Measurements from ENCODE around the gene COL4A2.
A peak's percentile ranks its signal among the peaks of the same experiment; 100 is the strongest.

Gene COL4A2

GRCh38 chr13:110407021-110407420, 99.9 kb downstream of the COL4A2 start:
- DNase-seq, result no peak

GRCh38 chr13:110407531-110407930, 100.4 kb downstream of the COL4A2 start:
- DNase-seq, result no peak

GRCh38 chr13:110408286-110408685, 101.2 kb downstream of the COL4A2 start:
- DNase-seq, result no peak

DNA sequence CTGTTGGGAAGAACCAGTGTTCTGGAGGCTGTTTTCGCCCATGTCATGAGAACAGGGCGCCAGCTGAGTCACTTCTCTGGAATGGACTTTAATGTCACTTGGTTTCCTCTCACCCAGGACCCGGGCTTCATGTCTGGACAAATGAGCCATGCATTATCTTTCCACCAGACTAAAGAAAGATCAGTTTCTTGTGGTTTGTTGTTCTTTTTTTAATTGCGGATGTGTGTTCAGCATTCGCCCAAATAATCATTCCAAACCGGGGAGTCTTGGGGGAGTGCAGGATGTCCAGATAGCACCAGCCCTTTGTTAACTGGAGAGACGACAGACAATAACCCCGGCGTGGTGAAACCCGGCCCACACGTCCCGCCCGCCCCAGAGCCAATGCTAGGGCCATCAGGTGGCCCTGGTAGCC, 102.5 kb downstream of the COL4A2 start:
- no peak for DNase-seq

DNA sequence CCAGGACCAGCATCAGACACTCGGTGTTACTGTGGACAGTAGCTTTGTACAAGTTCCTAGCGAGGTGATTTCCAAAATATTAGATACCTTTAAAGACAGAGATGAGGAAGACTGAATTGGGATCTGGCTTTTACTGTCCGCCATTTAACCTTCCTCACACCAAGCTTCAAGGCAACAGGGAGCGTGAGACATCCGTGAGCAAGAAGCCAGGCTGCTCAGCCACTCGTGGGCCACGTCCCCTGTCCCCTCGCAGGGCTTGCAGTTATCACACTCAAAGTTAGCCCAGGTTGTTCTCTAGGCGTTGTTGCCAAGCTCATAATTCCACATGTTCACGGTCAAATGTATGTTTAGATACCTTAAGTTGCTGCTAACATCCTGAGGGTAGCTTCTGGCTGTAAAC, 102.9 kb downstream of the COL4A2 start:
- DNase-seq, result no peak

GRCh38 chr13:110410936-110411687, 104.0 kb downstream of the COL4A2 start:
- peak in 1 of 3 experiments; percentile 31 for DNase-seq

- DNase-seq, result no peak
Observed at GRCh38 chr13:110411688-110412059, 104.6 kb downstream of the COL4A2 start.

DNA sequence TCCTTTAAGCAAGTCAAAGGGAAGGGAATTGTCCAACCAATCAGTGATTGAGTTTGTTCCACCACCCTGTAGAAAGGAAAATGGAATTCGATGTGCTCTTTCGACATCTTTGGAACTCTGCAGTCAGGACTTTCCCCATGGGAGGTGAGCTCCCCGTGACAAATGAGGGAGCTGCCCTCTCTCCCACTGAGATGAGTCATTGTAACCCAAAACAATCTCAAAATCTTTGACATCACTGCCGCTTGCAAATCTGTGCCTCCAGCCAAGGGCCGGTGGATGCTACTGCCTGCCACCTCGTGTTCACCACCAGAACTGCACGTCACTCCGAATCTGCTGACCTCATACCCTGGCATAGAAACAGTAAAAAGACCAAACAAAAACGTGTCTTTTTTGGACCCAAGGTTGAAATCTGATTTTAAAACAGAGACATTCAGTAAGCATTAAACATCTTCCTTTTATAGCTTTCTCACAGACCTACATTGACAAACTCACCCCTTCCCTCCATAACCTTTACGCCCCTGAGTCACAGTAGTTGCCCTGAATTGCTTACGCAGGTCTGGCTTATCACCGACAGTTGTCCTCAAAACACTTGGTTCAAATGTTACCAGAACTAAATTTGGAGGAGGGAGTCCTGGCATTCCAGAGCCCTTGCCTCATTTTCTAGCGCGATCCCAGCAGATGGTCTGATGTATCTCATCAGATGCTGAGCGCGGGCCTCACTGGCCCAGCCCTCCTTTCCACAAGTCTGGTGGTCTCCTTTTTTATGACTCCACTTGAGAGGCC, 105.2 kb downstream of the COL4A2 start:
- DNase-seq, result peak; percentile 56 to 80 (median 68)

GRCh38 chr13:110413016-110413675, 106.1 kb downstream of the COL4A2 start:
- DNase-seq, result no peak

DNA sequence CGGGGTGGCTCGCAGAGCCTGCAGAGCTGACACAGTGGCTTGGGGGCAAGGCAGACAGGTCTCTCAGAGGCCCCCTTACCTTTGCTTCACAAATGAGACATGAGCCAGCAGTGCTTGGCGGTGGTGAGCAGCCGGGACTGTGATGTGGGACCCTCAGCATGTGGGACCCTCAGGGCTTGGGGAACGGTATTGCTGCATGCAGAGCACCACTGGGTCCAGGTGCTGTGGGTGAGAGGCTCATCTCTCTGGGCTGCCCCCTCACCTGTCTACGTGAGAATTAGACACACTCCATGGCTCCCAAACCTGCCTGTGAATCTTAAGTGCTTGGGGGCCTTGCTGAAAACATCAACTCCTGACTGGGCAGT, 106.6 kb downstream of the COL4A2 start:
- DNase-seq, result no peak

GRCh38 chr13:110414283-110414682, 107.2 kb downstream of the COL4A2 start:
- no peak for DNase-seq

GRCh38 chr13:110414931-110415330, 107.8 kb downstream of the COL4A2 start:
- DNase-seq, result no peak

- peak in 1 of 3 experiments; percentile 41 for DNase-seq
Observed at GRCh38 chr13:110415669-110416068, 108.6 kb downstream of the COL4A2 start.

DNA sequence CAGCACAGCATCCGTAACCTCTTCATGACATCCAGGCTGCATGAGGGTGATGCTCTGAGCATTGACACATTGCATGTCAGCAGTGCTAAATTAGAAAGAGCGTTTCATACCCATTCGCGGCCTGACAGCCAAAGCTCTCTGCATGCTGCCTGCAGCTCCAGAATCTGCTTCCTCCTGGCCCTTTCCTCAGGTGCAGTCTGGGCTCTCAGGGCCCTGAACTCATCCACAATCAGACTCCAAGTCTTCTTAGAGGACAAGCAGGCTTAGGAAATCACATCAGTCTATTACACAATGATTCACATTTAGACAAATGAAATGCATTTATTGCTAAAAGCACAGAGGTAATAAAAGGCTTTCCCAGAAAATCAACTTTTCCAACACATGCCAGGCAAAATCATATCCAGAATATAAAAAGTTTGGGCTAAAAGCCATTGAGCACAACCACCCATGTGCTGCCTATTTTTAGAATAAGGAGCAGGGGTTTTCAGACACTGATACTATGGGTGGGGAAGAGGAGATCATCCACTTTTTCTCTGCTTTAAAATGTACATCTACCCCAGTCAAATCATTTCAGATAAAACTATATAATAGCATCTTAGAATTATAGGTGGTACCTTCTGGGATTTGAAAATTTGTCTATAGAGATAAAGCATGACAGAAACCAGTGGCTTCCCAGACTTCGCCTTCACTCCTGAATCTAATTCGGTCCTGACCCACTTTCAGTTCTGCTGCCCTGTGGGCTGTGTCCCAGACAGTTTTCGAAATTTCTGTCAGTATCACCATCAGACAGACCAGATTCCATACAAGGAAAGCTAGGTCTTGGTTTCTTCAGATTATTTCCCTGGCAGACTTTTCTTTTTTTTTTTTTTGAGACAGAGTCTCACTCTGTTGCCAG, 109.3 kb downstream of the COL4A2 start:
- DNase-seq, result no peak

DNA sequence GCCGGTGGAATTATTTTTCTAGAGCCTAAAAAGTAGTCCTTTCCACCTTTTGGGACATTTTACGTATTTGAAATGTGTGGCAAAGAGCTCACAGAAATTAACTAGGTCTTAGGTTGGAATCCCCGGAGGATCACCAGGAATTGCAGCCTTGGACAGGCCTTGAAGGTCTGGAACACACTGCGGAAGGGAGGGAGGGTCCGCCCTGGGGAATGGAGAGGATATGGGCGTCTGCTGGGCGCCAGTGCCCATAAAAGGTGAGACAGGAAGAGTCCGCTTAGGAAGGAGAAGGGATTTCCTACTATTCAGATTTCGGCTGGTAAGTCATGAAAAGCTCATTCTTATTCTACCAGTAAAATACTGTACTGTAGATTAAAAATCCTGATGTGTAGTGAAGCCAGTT, 111.9 kb downstream of the COL4A2 start:
- no peak for DNase-seq

DNA sequence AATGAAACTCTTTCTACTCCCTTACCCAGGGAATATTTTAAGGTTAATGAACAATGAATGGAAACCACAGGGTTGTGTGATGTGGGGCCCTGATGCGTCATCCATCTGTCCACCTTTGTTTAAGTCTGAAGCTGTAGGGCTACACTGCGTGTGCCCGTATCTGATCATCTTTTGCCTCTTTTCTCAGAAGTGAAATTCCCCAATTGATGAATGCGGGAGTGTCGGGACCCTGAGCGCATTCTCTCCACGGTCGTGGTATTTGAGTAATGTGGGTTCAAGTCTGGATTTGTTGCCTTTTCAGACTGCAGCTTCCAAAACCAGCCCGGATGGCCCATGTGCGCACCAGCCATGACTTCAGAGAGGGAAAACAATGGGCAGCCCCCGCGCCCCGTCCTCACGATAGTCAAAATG, 112.3 kb downstream of the COL4A2 start:
- DNase-seq, result no peak

GRCh38 chr13:110419946-110420345, 112.9 kb downstream of the COL4A2 start:
- no peak for DNase-seq

GRCh38 chr13:110420626-110421025, 113.5 kb downstream of the COL4A2 start:
- DNase-seq, result no peak

- no peak for DNase-seq
Observed at GRCh38 chr13:110421061-110421460, 114.0 kb downstream of the COL4A2 start.

GRCh38 chr13:110421696-110422385, 114.8 kb downstream of the COL4A2 start:
- no peak for DNase-seq

- no peak for DNase-seq
Observed at GRCh38 chr13:110422913-110423688, 116.0 kb downstream of the COL4A2 start.

Measured in NCI-H1417 (cell line).